H9 (cell line): Measurements from ENCODE around the gene FNIP2. TPM values are rescaled to one million over a fixed set of nuclear protein-coding genes. Genes with fewer than 3 reads are reported as not detected.

Experiments used
- DNase-seq: peaks from one replicate; pipeline ENCODE4 v3.0.0-alpha.2; 2017
- H2AFZ ChIP-seq: one replicate; pipeline ENCODE4 v1.6.1; 2013; ENCODE audit warnings: mild to moderate bottlenecking, low read length, control low read depth, moderate library complexity
- H2AK5ac ChIP-seq: 2 replicates; pipeline ENCODE4 v1.6.1; 2013; ENCODE audit warnings: low read length, control low read depth, mixed read lengths; ENCODE audit not compliant: insufficient read length
- H2BK120ac ChIP-seq: one replicate; pipeline ENCODE4 v1.6.1; 2013; ENCODE audit warnings: low read depth, mild to moderate bottlenecking, low read length, control low read depth, inconsistent platforms; ENCODE audit not compliant: poor library complexity, severe bottlenecking
- H2BK12ac ChIP-seq: 2 replicates; pipeline ENCODE4 v1.6.1; 2013; ENCODE audit warnings: low read length, control low read depth, mixed read lengths, low read depth; ENCODE audit not compliant: insufficient read length
- H2BK15ac ChIP-seq: 2 replicates; pipeline ENCODE4 v1.6.1; 2013; ENCODE audit warnings: low read depth, low read length, control low read depth
- H2BK20ac ChIP-seq: one replicate; pipeline ENCODE4 v1.6.1; 2013; ENCODE audit warnings: low read depth, mild to moderate bottlenecking, low read length, control low read depth, inconsistent platforms; ENCODE audit not compliant: poor library complexity, severe bottlenecking
- H2BK5ac ChIP-seq: 2 replicates; pipeline ENCODE4 v1.6.1; 2013; ENCODE audit warnings: low read length, control low read depth, mixed read lengths; ENCODE audit not compliant: insufficient read length
- H3K14ac ChIP-seq: 2 replicates; pipeline ENCODE4 v1.6.1; 2013; ENCODE audit warnings: low read length, control low read depth; ENCODE audit not compliant: insufficient read depth
- H3K18ac ChIP-seq: 2 replicates; pipeline ENCODE4 v1.6.1; 2013; ENCODE audit warnings: low read depth, mild to moderate bottlenecking, mixed read lengths, low read length, control low read depth; ENCODE audit not compliant: insufficient read length
- H3K23ac ChIP-seq: 2 replicates; pipeline ENCODE4 v1.6.1; 2013; ENCODE audit warnings: low read length, control low read depth, mixed read lengths, low read depth; ENCODE audit not compliant: insufficient read length
- H3K23me2 ChIP-seq: 2 replicates; pipeline ENCODE4 v1.6.1; 2013; ENCODE audit warnings: low read depth, mild to moderate bottlenecking, mixed read lengths, low read length, control low read depth; ENCODE audit not compliant: insufficient read length, poor library complexity, severe bottlenecking
- H3K27ac ChIP-seq: 2 replicates; pipeline ENCODE4 v1.5.1; 2013; ENCODE audit warnings: low read length, control low read depth, mixed read lengths, low read depth; ENCODE audit not compliant: insufficient read length
- H3K27me3 ChIP-seq: 2 replicates; pipeline ENCODE4 v1.6.1; 2013; ENCODE audit warnings: low read length, control low read depth, inconsistent platforms; ENCODE audit not compliant: insufficient read depth
- H3K4ac ChIP-seq: 2 replicates; pipeline ENCODE4 v1.6.1; 2013; ENCODE audit warnings: low read depth, mild to moderate bottlenecking, control low read depth, inconsistent platforms, low read length, moderate library complexity
- H3K4me1 ChIP-seq: 2 replicates; pipeline ENCODE4 v1.6.1; 2013; ENCODE audit warnings: low read length, control low read depth, inconsistent platforms; ENCODE audit not compliant: insufficient read depth
- H3K4me2 ChIP-seq: 2 replicates; pipeline ENCODE4 v1.6.1; 2013; ENCODE audit warnings: low read length, control low read depth, mixed read lengths; ENCODE audit not compliant: insufficient read length, insufficient read depth
- H3K56ac ChIP-seq: 2 replicates; pipeline ENCODE4 v1.6.1; 2013; ENCODE audit warnings: low read depth, mild to moderate bottlenecking, mixed read lengths, low read length, control low read depth; ENCODE audit not compliant: insufficient read length
- H3K79me1 ChIP-seq: 2 replicates; pipeline ENCODE4 v1.6.1; 2013; ENCODE audit warnings: low read depth, mild to moderate bottlenecking, moderate library complexity, low read length, control low read depth, inconsistent platforms; ENCODE audit not compliant: insufficient read depth, poor library complexity, severe bottlenecking
- H3K79me2 ChIP-seq: 2 replicates; pipeline ENCODE4 v1.6.1; 2013; ENCODE audit warnings: low read length, control low read depth, inconsistent platforms; ENCODE audit not compliant: insufficient read depth
- H3K9ac ChIP-seq: 2 replicates; pipeline ENCODE4 v1.6.1; 2013; ENCODE audit warnings: low read length, control low read depth, mixed read lengths; ENCODE audit not compliant: insufficient read length; ENCODE audit errors: extremely low read depth
- H3K9me3 ChIP-seq: one replicate; pipeline ENCODE4 v1.6.1; 2013; ENCODE audit warnings: low read depth, low read length, inconsistent platforms; ENCODE audit not compliant: control insufficient read depth
- H3T11ph ChIP-seq: one replicate; pipeline ENCODE4 v1.6.1; 2013; ENCODE audit warnings: mild to moderate bottlenecking, low read length, control low read depth, inconsistent platforms
- H4K20me1 ChIP-seq: one replicate; pipeline ENCODE4 v1.6.1; 2013; ENCODE audit not compliant: control insufficient read depth, insufficient read length, insufficient read depth
- H4K5ac ChIP-seq: 2 replicates; pipeline ENCODE4 v1.6.1; 2013; ENCODE audit warnings: low read depth, mild to moderate bottlenecking, mixed read lengths, low read length, control low read depth; ENCODE audit not compliant: insufficient read length
- H4K8ac ChIP-seq: replicated peaks from 2 replicates; pipeline ENCODE4 v1.6.1; 2013; ENCODE audit warnings: low read length, control low read depth, mixed read lengths, low read depth; ENCODE audit not compliant: insufficient read length
- H4K91ac ChIP-seq: 2 replicates; pipeline ENCODE4 v1.6.1; 2013; ENCODE audit warnings: low read depth, mild to moderate bottlenecking, moderate library complexity, mixed read lengths, low read length, control low read depth; ENCODE audit not compliant: insufficient read length
- H3K27ac Mint-ChIP-seq, 3 experiments: 2 replicates in 2 of 3; 3 replicates in 1 of 3; pipeline ENCODE4 v1.8.0; 2020 to 2021; ENCODE audit warnings: mixed read lengths in 3 of 3, mild to moderate bottlenecking in 1 of 3, moderate library complexity in 1 of 3
- H3K27me3 Mint-ChIP-seq: 2 replicates; pipeline ENCODE4 v1.8.0; 2021; ENCODE audit warnings: low read depth, mild to moderate bottlenecking, moderate library complexity, mixed read lengths
- H3K36me3 Mint-ChIP-seq, 3 experiments: 2 replicates in 2 of 3; 3 replicates in 1 of 3; pipeline ENCODE4 v1.8.0; 2020 to 2021; ENCODE audit warnings: low read depth in 3 of 3, mixed read lengths in 3 of 3; ENCODE audit not compliant: insufficient read depth in 1 of 3
- H3K4me1 Mint-ChIP-seq, 2 experiments: 2 replicates each; pipeline ENCODE4 v1.8.0; 2020; ENCODE audit warnings: mixed read lengths in 2 of 2
- H3K4me3 Mint-ChIP-seq, 2 experiments: 2 replicates in 1 of 2; 3 replicates in 1 of 2; pipeline ENCODE4 v1.8.0; 2020 to 2021; ENCODE audit warnings: mild to moderate bottlenecking in 2 of 2, mixed read lengths in 2 of 2, moderate library complexity in 1 of 2
- H3K9me3 Mint-ChIP-seq, 2 experiments: 2 replicates in 1 of 2; 3 replicates in 1 of 2; pipeline ENCODE4 v1.8.0; 2020; ENCODE audit warnings: mild to moderate bottlenecking in 2 of 2, mixed read lengths in 2 of 2, moderate library complexity in 1 of 2
- WGBS: extraction: QIAGEN DNeasy Blood & Tissue Kit; methylation state at CpG from one replicate; pipeline ENCODE4 v1.1.7; 2013; ENCODE audit warnings: missing lambda C conversion rate, low lambda C conversion rate, mixed read lengths; ENCODE audit not compliant: insufficient read length; ENCODE audit errors: extremely low coverage; 5-methylcytosine and 5-hydroxymethylcytosine counted together
- total RNA-seq: library from RNA; stranded (reverse); gene quantifications from 2 replicates; pipeline ENCODE4 v1.2.1, GENCODE V29; 2021
- TF ChIP-seq, protein P1 (sequence below): fragments of 200-600 bp; sonication (generic); conservative IDR thresholded peaks from 3 replicates; pipeline ENCODE4 v1.8.0; 2021; ENCODE audit warnings: antibody characterized with exemption, mild to moderate bottlenecking

The FNIP2 gene
- total RNA-seq, 1 experiment from 2014 or later = 9.6 TPM

DNA sequence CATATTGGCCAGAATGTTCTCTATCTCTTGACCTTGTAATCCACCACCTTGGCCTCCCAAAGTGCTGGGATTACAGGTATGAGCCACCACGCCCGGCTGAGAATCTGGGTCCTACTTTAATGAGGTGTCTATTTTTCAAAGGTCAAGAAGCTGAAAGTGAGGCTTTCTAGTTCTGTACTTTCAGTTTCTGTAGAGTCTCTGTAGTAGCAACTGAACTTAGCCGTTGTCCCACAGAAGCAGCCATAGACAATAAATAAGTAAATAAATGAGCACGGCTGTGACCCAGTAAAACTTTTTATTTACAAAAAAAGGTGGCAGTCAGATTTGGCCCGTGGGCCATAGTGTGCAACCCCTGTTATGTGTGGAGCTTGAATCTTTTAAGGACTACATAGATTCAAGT, 92.0 kb downstream of the FNIP2 start:
- H2BK5ac ChIP-seq = no peak overlapping the region
- no peak overlapping the region for H3K4me3 Mint-ChIP-seq
- H3K27me3 ChIP-seq = no peaks in the 10 kb centered on the region
- no peak overlapping the region for H2AFZ ChIP-seq
- H3K23ac ChIP-seq = no peak overlapping the region
- no peak overlapping the region for H2BK120ac ChIP-seq
- H4K8ac ChIP-seq = no peak overlapping the region
- H3K18ac ChIP-seq = no peak overlapping the region
- H3K14ac ChIP-seq = no peak overlapping the region
- H3K4me2 ChIP-seq = no peak overlapping the region
- no peak overlapping the region for H2AK5ac ChIP-seq
- no peaks in the 10 kb centered on the region for H3K23me2 ChIP-seq
- no peak overlapping the region for H4K91ac ChIP-seq
- no peak overlapping the region for H3K56ac ChIP-seq
- no CpG with 5 or more reads among the region's 5 CpGs for WGBS
- H3K4ac ChIP-seq = no peak overlapping the region
- H3K27ac Mint-ChIP-seq = no peak overlapping the region
- no peaks in the 10 kb centered on the region for H3K4me1 ChIP-seq
- H3K4me1 Mint-ChIP-seq = no peaks in the 10 kb centered on the region
- H3K79me1 ChIP-seq = no peaks in the 10 kb centered on the region
- H2BK20ac ChIP-seq = no peak overlapping the region
- no peak overlapping the region for H2BK12ac ChIP-seq
- peaks cover 3 to 9% (median 7%) of the 10 kb centered on the region in 3 experiments; a peak in 5 of 7 replicates for H3K36me3 Mint-ChIP-seq
- H4K5ac ChIP-seq = no peak overlapping the region
- H3T11ph ChIP-seq = no peak overlapping the region
- TF ChIP-seq, protein P1, sequence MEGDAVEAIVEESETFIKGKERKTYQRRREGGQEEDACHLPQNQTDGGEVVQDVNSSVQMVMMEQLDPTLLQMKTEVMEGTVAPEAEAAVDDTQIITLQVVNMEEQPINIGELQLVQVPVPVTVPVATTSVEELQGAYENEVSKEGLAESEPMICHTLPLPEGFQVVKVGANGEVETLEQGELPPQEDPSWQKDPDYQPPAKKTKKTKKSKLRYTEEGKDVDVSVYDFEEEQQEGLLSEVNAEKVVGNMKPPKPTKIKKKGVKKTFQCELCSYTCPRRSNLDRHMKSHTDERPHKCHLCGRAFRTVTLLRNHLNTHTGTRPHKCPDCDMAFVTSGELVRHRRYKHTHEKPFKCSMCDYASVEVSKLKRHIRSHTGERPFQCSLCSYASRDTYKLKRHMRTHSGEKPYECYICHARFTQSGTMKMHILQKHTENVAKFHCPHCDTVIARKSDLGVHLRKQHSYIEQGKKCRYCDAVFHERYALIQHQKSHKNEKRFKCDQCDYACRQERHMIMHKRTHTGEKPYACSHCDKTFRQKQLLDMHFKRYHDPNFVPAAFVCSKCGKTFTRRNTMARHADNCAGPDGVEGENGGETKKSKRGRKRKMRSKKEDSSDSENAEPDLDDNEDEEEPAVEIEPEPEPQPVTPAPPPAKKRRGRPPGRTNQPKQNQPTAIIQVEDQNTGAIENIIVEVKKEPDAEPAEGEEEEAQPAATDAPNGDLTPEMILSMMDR = no peak
- H4K20me1 ChIP-seq = no peaks in the 10 kb centered on the region
- no peaks in the 10 kb centered on the region for H3K27me3 Mint-ChIP-seq
- H3K27ac ChIP-seq = no peak overlapping the region
- no peaks in the 10 kb centered on the region for H3K9me3 Mint-ChIP-seq
- no peak for DNase-seq
- H3K9ac ChIP-seq = no peak overlapping the region
- no peaks in the 10 kb centered on the region for H3K9me3 ChIP-seq
- no peaks in the 10 kb centered on the region for H3K79me2 ChIP-seq
- no peak overlapping the region for H2BK15ac ChIP-seq
